Sigmoid colon (tissue), 4 donors: ENCODE results near the gene TNNI2.

Experiments
- EP300 ChIP-seq, 4 donors: sonication (generic); formaldehyde crosslinking; IDR thresholded peaks; one replicate each; pipeline ENCODE4 v1.6.1; 2017; ENCODE audit warnings: antibody characterized with exemption in 4 of 4
- POLR2A ChIP-seq, 2 donors: fragments of 450-650 bp; IDR thresholded peaks; one replicate each; pipeline ENCODE4 v1.6.1; 2016; ENCODE audit warnings: antibody characterized with exemption in 2 of 2, mild to moderate bottlenecking in 2 of 2, moderate library complexity in 2 of 2
- TF ChIP-seq, protein P1 (sequence below), 4 experiments: fragments of 450-650 bp in 3 of 4; fragments of 200-600 bp in 1 of 4; IDR thresholded peaks; one replicate each; pipeline ENCODE4 v1.5.1; 2016 to 2019; ENCODE audit warnings: antibody characterized with exemption in 4 of 4, mild to moderate bottlenecking in 3 of 4, moderate library complexity in 2 of 4

DNA sequence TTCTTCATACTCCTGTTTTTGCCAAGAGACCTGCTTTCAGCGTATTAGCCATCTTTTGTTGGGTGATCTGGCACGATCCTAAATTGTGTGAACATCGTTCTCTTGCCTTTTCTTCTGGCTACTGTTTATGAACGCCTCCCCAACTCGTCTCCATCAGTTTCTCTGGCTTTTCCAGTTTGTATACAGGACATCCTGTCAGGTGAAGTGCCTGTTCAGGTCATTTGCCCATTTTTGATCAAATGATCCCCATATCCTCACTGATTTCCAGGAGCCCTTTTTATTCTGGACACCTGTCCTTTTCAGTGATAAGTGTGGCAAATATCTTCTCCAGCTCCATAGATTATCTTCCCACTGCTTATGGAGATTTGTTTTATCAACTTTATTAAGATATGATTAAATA, 26.5 kb upstream of the TNNI2 start:
- no peak for TF ChIP-seq EP300 (IDR thresholded peaks at IDR 0.05)
- TF ChIP-seq, protein P1, sequence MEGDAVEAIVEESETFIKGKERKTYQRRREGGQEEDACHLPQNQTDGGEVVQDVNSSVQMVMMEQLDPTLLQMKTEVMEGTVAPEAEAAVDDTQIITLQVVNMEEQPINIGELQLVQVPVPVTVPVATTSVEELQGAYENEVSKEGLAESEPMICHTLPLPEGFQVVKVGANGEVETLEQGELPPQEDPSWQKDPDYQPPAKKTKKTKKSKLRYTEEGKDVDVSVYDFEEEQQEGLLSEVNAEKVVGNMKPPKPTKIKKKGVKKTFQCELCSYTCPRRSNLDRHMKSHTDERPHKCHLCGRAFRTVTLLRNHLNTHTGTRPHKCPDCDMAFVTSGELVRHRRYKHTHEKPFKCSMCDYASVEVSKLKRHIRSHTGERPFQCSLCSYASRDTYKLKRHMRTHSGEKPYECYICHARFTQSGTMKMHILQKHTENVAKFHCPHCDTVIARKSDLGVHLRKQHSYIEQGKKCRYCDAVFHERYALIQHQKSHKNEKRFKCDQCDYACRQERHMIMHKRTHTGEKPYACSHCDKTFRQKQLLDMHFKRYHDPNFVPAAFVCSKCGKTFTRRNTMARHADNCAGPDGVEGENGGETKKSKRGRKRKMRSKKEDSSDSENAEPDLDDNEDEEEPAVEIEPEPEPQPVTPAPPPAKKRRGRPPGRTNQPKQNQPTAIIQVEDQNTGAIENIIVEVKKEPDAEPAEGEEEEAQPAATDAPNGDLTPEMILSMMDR (IDR thresholded peaks at IDR 0.05), result no peak
- no peak for TF ChIP-seq POLR2A (IDR thresholded peaks at IDR 0.05)
